Measurements from ENCODE around the gene UBE2L5.

Gene UBE2L5

DNA sequence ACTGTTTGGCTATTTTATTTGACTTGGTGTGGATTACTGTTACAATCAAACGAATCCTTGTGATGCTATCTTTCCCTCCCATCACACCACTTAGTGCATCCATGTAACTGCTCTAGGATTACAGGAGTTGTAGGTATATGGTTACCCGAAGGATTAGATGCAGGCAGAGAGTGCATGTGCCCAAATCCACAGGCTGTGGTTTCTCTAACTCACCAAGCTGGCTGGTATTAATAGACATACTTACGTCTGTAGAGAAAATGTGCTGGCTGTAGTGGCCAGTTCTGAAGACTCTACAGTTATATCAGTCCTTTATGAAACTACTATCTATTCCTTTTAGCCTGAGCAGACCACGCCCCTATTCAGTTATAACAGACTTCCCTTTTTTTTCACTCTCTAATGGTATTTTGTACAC, 44.6 kb downstream of the UBE2L5 start:
- DNase-seq (ENCODE audit: low read depth in 1 of 2, low spot score in 1 of 2), result no peak

- no peak for DNase-seq (ENCODE audit: low read depth in 1 of 2, low spot score in 1 of 2)
These were observed 51.4 kb downstream of the UBE2L5 start for GRCh38 chr13:30473675-30474074.

DNA sequence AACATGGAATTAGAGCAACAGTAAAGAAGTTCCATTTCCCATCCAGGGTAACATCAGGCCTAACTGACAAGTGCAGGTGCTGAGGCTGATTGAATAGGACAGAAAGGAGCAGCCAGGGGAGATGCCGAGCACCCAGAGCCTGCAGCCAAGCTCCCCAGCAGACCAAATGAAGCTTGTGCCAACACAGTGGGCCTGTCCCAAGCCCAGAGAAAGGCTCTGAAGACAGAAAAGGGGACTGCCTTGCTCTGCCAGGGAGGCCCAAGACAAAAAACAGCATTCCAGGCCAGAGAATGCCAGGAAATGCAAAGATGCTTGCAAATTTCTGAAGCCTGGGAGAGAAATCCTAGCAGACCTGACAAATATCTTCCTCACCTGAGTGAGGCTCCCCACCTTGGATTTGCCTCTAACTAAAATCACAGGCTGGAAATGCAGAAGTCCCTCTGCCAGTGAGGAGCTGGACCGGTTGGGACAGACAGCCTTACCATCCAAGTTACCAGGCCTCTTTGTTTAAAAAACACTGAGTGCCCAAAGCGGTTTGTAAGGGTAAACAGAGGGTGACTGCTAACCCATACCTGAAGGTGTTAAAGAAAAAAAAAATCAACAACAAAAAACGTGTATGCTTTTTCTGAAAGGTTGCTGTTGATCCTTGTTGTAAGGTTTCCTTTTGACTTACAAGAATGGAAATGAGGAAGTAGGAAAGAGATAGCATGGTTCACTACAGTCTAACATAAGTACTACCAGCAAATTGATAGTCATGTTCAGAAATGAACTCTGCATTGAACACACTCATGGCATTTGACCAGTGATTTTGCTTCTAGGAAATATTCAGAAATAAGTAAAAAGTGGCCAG, 55.3 kb downstream of the UBE2L5 start:
- DNase-seq (ENCODE audit: low read depth in 1 of 2, low spot score in 1 of 2), result no peak

Measured in stimulated activated CD4-positive, alpha-beta T cell treated with anti-CD3 and anti-CD28 coated beads, Interleukin-15, amount 100 ng/mL, for 1 hour (primary cell).